ENCODE results near the gene FGD3. TPM values are rescaled to one million over a fixed set of nuclear protein-coding genes. Genes with fewer than 3 reads are reported as not detected.

FGD3 gene
- total RNA-seq, 1 donor from 2014 or later, result 0.17 TPM

DNA sequence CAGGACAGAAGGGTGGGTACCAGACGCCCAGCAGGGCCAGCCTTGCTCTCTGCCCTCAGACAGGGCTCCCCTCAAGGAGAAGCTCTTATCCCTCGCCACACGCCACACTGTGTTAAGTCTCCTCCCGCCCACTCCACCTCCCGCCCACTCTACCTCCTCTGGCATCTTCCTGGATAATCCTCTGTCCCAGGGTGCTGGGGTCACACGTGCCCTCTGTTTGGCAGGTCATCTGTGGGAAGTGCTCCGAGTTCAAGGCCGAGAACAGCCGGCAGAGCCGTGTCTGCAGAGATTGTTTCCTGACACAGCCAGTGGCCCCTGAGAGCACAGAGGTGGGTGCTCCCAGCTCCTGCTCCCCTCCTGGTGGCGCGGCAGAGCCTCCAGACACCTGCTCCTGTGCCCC is 85.2 kb downstream of the FGD3 start:
- DNase-seq, result no peak

DNA sequence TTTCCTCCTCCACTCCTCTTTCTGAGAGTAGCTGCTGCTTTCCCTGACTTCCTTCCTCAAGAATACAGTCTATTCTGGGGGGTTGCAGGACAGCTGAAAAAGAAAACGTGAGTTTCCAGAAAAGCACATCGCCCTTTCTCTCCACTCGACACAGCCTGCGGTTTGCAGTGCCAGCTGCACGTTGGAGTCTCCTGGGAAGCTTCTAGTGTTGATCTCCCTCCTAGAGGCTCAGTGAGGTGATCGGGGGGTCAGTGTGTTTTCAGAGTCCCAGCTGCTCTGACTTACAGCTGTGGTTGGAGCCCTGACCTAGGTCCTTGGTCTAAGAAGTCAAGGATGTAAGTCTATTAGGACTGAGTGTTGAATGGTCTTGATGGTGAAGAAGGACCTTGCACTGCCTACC is 86.2 kb downstream of the FGD3 start:
- DNase-seq, result no peak

DNA sequence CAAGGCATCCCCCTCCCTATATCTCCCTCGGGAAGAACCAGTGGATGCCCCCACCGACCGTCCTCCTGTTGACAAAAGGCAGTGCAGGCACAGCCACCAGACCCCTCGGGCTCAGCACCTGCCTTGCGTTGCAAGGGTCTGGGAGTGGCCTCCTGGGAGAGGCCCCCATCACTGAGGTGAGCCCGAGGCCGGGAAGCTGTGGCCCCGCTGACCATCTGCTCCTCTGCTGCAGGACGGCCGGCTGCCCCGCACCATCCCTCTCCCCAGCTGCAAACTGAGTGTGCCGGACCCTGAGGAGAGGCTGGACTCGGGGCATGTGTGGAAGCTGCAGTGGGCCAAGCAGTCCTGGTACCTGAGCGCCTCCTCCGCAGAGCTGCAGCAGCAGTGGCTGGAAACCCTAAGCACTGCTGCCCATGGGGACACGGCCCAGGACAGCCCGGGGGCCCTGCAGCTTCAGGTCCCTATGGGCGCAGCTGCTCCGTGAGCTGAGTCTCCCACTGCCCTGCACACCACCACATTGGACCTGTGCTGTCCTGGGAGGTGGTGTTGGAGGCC is 87.9 kb downstream of the FGD3 start:
- no peak for DNase-seq

DNA sequence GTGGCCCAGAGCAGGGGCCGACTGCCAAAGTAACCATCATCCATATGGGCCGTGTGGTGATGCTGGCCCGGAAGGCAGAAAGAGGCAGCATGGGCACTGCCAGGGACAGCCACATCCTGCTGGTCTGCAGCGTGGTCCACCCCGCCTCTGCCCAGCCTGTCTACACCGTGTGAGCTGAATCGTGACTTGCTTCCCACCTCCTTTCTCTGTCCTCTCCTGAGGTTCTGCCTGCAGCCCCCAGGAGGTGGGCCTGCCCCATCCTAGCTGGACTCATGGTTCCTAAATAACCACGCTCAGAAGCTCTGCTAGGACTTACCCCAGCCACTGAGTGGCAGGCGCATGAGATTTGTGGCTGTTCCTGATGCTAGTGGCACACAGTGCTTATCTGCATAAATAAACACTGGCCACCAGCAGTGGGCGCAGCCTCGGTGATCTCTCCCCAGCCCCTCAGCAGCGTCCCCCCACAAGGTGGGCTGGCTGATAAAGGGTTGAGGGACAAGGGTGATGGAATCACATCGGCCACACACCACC is 88.6 kb downstream of the FGD3 start:
- DNase-seq, result no peak

DNA sequence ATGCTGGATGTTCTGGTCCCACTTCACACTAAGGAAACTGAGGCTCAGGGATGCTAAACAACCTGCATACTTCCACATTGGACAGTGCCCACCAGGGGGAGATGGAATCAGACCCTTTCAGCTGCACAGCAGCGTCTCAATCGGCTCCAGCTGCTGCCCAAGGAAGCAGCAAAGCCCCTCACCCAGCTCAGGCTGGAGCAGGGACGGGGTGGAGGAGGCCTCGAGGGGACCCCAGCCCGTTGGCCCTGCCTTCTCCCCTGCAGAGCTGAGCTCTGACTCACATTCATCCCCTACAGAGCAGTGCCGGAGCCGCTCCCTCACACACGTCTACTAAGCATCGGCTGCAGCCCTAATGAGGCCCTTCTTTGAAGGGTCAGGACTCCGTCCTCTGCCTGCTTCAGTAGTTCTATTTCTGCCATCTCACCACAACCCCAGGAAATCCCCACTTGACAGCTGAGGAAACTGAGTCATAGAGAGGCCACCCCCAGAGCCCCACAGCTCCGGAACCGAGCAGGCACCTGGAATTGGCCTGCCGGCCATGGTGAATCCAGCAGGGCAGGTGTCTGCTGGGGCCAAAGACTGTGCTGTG is 89.7 kb downstream of the FGD3 start:
- DNase-seq, result no peak

DNA sequence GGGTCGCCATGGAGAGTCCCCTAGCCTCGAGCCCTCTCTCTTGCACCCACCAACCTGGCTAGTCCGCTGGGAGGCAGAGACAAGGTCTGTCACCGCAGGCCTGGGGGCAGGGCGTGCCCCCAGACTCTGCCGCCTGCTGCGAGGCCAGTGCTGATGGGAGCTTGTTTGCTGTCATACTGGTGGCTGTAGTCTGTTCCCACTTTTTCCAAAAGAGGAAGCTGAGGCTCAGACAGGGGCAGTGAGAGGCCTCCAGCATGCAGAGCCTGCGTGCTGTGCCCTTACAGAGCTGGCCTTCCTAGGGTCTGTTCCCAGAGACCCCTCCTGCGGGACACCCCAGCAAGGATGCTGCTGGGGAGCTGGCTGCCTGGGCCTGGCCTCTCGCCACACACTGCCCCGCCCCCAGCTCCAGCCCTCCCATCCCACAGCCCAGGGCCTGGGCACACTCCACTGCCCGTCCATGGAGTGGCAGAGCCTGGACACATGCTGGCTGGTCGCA is 90.2 kb downstream of the FGD3 start:
- no peak for DNase-seq

DNA sequence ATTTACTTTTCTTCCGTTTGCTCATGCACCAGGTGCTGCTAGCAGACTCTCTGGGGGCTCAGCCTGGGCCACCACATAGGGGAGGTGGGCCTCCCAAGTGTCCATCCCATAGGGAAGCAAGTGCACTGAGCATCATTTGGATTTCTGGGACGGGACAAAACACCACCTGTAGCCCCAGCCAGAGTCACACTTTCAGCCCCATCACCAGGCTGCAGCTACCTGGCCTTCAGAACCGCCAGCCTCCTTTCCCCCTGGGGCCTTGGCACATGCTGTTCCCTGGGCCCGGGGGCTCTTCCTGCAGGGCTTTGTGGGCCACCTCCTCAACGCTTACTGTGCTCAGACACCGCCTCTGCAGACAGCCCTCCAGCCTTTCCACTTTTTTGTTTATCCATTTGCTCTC is 91.6 kb downstream of the FGD3 start:
- no peak for DNase-seq

DNA sequence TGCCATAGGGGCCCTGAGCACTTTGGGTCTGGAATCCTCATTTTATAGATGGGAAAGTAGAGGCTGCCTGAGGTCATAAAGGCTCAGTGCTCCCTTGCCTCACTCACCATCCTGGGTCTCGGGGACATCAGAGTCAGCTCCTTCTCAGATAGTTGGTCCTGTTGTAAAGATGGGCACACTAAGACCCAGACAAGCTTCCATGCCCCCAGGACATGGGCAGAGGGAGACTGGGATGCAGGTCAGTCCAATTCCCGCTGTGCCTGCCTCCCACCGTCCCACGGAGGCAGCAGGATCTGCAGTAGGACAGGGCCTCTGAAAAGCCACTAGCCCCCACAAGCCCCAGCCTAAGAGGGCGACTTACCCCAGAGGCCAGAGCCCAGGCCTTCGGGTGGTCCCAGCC is 92.1 kb downstream of the FGD3 start:
- DNase-seq, result no peak

DNA sequence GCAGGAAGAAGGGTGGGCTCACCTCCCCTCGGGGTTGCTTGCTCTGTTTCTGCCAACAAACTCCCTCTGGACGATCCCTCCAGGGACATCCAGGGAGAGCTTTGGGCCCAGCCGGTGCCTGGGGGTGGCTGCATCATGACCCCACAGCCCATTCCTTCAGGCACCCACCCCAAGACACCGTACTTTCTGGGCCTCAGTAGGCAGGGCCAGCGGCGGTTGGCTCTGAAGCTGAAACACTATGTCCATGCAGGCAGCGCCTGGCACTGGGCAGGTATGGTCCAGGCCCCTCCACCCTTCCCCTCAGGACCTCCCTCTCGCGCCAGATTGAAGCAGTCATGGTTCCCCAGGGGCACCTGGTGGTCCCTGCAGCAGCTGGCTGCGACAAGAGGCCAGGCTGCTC is 92.7 kb downstream of the FGD3 start:
- DNase-seq, result no peak

DNA sequence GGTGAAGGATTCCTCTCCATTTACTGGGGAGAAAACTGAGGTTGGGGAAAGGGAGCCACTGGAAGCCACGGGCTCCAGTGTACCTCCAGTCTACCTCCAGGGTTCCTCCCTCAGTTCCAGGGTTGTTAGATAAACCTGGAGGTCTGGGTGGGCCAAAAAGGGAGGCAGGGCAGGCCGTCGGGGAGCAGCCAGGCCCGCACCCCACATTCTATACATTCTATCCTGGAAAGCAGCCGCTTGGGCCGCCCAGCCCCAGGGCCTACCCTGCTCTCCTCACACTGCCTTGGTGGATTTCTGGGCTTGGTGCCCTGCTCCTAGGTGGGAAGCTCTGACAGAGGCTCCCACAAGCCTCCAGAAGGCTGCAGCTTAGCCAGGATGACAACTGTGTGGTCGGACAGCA is 93.1 kb downstream of the FGD3 start:
- DNase-seq, result no peak

DNA sequence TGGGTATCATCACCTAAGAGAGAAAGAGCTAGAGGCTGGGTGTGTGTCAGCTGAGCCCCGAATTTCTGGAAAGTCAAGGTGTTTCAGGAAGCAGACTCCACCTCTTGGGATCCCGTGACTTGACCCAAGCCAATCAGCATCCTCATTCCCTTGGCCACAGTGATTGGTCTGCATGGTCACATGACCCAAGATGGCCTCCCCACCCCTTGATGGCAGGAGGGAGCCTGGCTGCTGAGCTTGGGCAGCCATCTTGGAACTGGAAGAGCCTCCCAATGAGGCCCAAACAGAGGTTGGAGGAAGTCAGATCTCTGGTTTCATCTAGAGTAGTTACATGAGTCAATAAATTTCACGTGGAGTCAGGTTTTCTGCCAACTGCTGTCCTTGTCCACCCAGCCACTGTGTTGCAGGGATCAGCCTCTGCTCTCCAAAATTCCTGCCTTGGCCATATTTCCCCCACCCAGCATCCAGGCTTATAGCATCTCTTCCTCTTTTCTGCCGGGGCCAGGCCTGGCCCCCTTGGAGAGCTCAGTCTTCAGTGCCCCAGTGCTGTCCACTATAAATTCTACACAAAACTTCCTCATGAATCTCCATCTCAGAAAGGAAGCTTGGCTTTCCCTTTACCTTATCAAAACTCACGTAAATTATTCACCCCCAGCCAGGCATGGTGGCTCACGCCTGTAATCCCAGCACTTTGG is 93.9 kb downstream of the FGD3 start:
- DNase-seq, result no peak

DNA sequence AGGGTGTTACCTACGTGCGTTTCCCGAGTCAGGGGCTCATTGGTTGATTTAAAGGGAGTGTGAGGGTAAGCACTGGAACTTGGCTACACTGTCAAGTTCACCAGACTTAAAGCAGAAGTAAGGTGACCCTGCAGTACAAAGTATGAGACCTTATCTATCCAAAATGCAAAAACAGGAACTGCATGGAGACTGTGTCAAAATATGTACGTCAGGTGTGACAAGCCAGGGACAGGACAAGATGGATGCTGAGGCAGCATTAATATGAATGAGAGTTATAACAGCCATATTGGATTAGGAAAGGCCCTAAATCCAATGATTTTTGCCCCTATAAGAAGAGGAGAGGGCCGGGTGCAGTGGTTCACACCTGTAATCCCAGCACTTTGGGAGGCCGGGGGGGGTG is 95.8 kb downstream of the FGD3 start:
- no peak for DNase-seq

DNA sequence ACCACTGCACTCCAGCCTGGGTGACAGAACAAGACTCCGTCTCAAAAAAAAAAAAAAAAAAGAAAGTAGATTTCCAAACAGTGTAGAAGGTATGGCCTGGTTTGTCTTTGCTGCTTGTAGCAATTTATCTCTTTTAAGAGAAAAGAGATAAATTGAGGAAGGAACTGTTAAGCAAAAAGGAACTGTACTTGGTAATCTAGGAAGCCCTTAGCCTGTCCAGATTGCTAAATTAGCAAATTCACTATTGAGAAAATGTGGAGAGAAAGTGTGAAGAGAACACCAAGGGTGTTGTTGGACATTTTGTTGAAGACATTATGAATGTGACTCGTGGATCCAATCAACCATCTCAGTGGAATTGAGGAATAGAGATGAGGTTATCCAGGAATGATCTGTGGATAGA is 98.2 kb downstream of the FGD3 start:
- no peak for DNase-seq

DNA sequence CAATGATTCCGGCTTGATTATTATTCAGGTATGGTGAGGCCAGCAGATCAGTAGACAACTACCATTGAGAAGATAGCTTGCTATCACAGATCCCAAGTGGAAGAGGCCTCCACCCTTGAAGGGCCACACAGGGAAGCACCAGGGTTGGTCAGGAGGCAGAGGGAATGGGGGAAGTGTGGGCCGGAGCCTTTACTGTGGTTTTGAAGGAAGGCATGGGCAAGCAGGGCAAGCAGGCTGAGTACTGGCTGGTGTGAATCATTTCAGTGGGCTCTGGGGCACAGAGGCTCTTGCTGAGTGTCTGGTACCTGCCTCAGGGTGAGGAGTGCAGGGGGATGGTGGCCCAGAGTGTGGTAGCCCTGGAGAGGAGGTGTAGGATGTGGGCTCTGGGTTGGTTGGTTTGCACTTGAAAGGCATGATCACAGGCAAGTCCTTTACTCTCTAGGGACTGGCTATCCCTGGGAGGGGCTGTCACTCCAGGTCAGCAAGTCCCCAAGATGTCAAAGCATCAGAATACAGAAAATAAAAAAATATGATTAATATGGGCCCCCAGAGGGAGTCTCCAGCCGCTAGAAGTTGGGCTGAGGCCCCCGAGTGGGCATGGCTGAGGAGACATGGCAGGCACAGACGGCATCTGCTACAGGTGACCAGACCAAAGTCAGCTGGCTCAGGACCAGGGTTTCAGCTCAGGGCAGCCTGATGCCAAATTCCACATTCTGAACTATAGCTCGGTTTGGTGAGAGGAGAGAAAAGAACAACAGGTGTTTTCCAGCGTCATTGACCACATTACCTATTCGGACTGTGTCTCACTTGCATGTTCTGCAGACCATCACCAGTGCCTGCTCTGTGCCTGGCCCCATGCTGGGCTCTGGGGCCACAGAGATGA is 101.5 kb downstream of the FGD3 start:
- DNase-seq, result no peak

DNA sequence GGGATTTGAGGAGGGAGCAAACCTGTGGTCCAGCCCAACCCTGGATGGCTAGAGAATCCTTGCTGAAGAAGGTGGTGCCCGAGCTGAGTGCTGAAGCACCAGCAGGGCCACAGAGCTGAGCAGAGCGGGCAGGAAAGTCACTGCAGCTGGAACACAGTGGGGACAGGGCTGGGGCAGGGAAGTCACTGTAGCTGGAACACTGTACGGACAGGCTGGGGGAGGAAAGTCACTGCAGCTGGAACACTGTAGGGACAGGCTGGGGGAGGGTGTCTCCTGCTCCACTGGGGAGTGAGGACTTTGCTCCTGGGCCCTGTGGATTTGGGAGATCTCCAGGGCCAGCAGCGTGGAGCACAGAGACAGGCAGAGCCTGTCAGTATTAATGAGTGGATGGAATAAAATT is 102.2 kb downstream of the FGD3 start:
- DNase-seq, result no peak

DNA sequence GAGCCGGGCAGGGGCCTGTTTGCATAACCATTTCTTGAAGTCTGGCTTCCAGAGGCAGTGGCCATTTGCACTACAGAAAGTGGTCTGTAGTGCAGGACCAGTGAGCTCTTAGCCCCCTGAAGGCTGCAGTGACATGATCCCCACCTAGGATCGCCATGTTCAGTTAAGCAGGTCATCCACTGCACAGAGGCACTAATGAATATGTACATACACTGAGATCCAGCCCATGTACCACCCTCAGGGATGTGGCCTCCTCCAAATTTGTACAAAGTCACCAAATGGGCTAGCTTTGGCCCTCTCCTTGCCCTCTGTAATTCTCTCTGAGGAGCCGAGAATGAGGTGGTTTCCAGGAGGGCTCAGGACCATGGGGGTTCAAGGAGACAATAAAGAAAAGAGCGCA is 102.9 kb downstream of the FGD3 start:
- no peak for DNase-seq

DNA sequence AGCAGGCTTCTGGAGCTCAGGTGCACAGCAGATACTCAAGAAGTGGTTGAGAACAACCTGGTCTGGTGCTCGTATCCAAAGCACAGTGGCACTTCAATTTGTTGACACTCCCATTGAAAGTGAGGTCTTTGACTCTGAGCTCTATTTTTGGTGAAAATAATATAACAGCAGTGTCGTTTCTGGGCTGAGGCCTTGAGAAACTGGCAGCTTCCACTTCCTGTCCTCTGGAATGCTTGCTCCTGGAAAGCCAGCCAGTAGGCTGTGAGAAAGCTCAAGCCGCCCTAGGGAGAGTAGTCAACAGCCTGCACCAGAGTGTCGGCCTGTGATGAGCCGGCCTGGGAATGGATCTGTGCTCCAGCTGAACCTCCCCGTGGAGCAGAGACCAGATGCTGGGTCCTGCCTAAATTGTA is 104.4 kb downstream of the FGD3 start:
- no peak for DNase-seq

DNA sequence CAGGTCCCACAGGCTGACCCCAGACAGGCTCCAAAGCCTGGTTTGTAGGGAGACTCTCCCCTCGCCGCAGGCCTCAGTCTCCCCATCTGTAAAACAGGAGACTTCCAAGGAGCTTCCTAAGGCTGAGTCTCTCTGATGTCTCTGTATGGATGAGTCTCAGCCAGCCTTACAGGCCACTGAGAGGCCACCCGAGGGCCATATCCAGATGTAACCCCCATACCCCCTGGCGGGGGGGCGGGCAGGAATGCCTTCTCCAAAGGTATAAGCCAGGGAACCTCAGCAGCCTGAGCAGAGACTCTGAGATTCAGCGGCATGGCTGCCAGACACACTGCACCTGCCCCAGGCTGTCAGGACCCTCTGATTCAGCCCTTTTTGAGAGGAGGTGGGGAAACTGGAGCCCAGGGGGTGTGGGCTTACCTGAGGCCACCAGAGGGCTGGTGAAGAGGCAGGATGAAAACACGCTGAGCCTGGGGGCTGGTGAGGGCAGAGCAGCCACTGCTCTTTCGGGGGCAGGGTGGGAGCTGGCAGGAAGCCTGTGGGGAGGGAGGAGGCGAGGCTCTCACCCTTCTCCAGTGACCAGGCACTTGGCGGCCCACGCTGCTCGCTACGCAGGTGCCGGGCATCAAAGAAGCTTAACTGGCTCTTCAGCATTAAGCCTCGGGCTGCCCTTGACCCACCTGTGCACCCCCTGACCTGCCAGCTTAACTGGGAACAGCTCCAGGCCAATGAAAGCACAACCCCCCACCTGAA is 105.6 kb downstream of the FGD3 start:
- DNase-seq, result no peak

DNA sequence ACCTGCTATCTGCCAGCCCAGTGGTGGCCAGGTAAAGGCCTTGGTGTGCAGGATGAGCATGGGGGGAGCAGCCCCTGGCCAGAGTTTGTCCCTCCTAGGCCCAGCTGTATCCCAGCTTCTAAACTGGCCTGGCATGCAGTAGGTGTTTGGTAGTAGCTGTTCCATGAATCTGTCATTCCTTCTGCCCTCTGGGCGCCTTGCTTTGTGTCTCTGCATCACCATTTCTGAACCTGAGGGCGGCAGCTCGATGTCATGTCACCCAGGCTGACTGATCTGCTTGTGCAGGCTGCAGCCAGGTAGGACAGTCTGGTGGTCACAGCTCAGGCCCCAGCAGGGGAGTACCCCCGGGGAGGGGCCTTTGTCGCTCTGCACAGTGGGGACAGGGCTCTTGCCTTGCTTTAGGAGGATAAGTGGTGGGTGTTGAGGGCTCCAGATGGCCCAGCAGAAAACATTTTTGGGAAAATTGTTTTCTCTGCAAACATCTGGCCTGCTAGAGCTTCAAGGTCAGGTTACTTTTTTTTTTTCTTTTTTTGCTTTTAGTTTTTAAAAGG is 106.5 kb downstream of the FGD3 start:
- no peak for DNase-seq

DNA sequence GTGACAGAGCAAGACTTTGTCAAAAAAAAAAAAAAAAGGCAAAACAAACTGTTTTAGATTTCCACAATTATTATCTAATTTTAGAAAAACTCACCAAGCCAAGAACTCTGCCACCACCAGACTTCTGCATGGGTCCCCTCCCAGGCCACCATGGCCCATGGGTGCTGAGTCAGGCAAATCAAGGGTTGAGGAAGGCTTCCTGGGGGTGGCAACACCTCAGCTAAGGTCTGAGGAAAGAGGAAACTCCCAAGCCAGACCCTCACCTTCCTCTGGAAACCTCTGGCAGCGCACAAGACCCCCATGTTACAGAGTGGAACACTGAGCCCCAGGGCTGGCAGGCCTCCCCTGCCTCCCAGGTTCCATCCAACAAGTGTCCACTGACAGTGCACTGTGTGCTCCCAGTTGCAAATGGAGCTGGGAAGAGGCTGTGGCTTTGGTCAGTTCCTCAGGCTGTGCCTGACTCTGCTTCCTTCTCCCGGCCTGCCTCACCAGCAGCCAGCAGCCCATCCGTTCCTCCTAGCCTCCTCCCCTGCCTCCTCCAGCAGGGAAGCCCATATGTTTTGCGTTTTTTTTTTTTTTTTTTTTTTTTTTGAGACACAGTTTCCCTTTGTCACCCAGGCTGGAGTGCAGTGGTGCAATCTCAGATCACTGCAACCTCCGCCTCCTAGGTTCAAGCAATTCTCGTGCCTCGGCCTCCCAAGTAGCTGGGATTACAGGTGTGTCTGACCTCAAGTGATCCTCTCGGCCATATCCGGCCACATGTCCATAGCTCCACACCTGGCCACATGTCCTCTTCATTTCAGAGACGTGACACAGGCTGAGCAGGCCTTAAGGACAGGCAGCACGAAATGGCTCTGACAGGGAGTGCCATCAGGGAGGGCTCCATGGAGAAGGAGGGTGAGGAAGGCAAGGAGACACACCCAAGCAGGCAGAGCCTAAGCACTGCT is 107.7 kb downstream of the FGD3 start:
- no peak for DNase-seq

Measured in dermis blood vessel endothelial cell (primary cell).